ENCODE data around the gene GLA. TPM values are rescaled to one million over a fixed set of nuclear protein-coding genes. Genes with fewer than 3 reads are reported as not detected.

Gene GLA
- total and polyA plus RNA-seq, 2 of the 13 experiments (the other 11 are each of a cell fraction or from before 2014, with no cell fraction given) = 31.4 to 59.3 TPM

DNA sequence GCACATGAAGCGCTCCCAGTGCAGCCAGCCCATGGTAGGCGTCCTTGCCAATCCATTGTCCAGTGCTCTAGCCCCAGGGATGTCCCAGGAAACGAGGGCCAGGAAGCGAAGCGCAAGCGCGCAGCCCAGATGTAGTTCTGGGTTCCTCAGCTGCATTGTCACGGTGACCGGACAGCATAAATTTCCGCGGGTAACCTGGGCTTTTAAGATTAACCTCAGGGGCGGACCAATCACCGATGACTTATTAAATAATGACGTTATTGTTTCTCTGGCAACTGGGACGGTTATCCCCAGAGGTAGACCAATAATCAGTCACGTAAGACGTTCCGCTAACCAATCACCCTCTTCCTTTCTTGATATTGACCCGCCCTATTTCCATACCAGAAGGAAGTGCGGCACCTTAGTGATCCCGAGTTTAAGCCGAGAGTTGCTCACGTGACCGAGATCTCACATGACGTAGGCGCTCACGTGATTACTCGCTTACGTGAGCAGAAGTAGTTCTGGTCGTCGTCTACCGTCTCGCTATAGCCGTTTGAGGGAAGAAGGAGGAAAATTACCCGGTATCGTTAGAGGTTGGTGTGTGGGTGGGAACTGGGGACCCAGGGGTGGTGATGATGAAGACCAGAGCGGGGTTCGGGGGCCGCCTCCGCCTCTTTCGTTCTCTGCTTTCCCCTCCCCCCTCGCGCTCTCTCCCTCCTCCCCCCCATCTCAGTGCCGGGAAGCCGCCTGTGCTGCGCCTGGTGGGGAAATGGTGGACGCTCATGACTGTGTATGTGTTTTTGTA, at the start of gene GLA, which contains the start of gene HNRNPH2 (continued):
- TF ChIP-seq, protein P1, sequence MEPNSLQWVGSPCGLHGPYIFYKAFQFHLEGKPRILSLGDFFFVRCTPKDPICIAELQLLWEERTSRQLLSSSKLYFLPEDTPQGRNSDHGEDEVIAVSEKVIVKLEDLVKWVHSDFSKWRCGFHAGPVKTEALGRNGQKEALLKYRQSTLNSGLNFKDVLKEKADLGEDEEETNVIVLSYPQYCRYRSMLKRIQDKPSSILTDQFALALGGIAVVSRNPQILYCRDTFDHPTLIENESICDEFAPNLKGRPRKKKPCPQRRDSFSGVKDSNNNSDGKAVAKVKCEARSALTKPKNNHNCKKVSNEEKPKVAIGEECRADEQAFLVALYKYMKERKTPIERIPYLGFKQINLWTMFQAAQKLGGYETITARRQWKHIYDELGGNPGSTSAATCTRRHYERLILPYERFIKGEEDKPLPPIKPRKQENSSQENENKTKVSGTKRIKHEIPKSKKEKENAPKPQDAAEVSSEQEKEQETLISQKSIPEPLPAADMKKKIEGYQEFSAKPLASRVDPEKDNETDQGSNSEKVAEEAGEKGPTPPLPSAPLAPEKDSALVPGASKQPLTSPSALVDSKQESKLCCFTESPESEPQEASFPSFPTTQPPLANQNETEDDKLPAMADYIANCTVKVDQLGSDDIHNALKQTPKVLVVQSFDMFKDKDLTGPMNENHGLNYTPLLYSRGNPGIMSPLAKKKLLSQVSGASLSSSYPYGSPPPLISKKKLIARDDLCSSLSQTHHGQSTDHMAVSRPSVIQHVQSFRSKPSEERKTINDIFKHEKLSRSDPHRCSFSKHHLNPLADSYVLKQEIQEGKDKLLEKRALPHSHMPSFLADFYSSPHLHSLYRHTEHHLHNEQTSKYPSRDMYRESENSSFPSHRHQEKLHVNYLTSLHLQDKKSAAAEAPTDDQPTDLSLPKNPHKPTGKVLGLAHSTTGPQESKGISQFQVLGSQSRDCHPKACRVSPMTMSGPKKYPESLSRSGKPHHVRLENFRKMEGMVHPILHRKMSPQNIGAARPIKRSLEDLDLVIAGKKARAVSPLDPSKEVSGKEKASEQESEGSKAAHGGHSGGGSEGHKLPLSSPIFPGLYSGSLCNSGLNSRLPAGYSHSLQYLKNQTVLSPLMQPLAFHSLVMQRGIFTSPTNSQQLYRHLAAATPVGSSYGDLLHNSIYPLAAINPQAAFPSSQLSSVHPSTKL (CRISPR knock-in tag; IDR thresholded peaks at IDR 0.05) = peak; percentile 35; the same call in 1 of the 2 replicates
- TF ChIP-seq MEF2D (CRISPR knock-in tag; IDR thresholded peaks at IDR 0.05) = no peak
- peak; percentile 40 for TF ChIP-seq ZNF143 (CRISPR knock-in tag; IDR thresholded peaks at IDR 0.05)
- TF ChIP-seq ASH2L (IDR thresholded peaks at IDR 0.05; ENCODE audit: insufficient read length, low read depth, low read length) = peak; percentile 75
- peak; percentile 71 for TF ChIP-seq POLR2AphosphoS5 (IDR thresholded peaks at IDR 0.05; ENCODE audit: low read depth, low read length)
- TF ChIP-seq, protein P2, sequence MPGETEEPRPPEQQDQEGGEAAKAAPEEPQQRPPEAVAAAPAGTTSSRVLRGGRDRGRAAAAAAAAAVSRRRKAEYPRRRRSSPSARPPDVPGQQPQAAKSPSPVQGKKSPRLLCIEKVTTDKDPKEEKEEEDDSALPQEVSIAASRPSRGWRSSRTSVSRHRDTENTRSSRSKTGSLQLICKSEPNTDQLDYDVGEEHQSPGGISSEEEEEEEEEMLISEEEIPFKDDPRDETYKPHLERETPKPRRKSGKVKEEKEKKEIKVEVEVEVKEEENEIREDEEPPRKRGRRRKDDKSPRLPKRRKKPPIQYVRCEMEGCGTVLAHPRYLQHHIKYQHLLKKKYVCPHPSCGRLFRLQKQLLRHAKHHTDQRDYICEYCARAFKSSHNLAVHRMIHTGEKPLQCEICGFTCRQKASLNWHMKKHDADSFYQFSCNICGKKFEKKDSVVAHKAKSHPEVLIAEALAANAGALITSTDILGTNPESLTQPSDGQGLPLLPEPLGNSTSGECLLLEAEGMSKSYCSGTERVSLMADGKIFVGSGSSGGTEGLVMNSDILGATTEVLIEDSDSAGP (CRISPR knock-in tag; IDR thresholded peaks at IDR 0.05; ENCODE audit: borderline replicate concordance) = peak; percentile 56; the same call in 1 of the 2 replicates
- TF ChIP-seq ZNF432 (CRISPR knock-in tag; IDR thresholded peaks at IDR 0.05; ENCODE audit: borderline replicate concordance) = no peak
- TF ChIP-seq KDM2A (CRISPR knock-in tag; IDR thresholded peaks at IDR 0.05; ENCODE audit: borderline replicate concordance, low read depth) = peak; percentile 42; the same call in 1 of the 2 replicates
- TF ChIP-seq, protein P3, sequence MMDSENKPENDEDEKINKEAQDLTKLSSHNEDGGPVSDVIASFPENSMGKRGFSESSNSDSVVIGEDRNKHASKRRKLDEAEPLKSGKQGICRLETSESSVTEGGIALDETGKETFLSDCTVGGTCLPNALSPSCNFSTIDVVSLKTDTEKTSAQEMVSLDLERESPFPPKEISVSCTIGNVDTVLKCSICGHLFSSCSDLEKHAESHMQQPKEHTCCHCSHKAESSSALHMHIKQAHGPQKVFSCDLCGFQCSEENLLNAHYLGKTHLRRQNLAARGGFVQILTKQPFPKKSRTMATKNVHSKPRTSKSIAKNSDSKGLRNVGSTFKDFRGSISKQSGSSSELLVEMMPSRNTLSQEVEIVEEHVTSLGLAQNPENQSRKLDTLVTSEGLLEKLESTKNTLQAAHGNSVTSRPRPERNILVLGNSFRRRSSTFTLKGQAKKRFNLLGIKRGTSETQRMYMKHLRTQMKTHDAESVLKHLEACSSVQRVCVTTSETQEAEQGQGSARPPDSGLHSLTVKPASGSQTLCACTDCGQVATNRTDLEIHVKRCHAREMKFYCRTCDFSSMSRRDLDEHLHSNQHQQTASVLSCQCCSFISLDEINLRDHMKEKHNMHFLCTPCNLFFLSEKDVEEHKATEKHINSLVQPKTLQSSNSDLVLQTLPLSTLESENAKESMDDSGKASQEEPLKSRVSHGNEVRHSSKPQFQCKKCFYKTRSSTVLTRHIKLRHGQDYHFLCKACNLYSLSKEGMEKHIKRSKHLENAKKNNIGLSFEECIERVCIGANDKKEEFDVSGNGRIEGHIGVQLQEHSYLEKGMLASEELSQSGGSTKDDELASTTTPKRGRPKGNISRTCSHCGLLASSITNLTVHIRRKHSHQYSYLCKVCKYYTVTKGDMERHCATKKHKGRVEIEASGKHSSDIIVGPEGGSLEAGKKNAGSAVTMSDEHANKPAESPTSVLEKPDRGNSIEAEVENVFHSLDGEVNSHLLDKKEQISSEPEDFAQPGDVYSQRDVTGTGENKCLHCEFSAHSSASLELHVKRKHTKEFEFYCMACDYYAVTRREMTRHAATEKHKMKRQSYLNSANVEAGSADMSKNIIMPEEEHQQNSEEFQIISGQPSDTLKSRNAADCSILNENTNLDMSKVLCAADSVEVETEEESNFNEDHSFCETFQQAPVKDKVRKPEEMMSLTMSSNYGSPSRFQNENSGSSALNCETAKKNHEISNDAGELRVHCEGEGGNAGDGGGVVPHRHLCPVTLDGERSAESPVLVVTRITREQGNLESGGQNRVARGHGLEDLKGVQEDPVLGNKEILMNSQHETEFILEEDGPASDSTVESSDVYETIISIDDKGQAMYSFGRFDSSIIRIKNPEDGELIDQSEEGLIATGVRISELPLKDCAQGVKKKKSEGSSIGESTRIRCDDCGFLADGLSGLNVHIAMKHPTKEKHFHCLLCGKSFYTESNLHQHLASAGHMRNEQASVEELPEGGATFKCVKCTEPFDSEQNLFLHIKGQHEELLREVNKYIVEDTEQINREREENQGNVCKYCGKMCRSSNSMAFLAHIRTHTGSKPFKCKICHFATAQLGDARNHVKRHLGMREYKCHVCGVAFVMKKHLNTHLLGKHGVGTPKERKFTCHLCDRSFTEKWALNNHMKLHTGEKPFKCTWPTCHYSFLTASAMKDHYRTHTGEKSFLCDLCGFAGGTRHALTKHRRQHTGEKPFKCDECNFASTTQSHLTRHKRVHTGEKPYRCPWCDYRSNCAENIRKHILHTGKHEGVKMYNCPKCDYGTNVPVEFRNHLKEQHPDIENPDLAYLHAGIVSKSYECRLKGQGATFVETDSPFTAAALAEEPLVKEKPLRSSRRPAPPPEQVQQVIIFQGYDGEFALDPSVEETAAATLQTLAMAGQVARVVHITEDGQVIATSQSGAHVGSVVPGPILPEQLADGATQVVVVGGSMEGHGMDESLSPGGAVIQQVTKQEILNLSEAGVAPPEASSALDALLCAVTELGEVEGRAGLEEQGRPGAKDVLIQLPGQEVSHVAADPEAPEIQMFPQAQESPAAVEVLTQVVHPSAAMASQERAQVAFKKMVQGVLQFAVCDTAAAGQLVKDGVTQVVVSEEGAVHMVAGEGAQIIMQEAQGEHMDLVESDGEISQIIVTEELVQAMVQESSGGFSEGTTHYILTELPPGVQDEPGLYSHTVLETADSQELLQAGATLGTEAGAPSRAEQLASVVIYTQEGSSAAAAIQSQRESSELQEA (CRISPR knock-in tag; IDR thresholded peaks at IDR 0.05; ENCODE audit: not compliant biosample characterization) = no peak
- peak; percentile 89 for TF ChIP-seq SAP130 (CRISPR knock-in tag; IDR thresholded peaks at IDR 0.05; ENCODE audit: low read depth)

All from HepG2 (cell line).